Heart left ventricle (tissue), 16 donors: ENCODE measurements around the gene THADA. TPM values are rescaled to one million over a fixed set of nuclear protein-coding genes. Genes with fewer than 3 reads are reported as not detected.
"Not testable (repeated sequence)": the region's sequence is repeated elsewhere in the genome, so short reads cannot be mapped to it uniquely, and the experiment has no call there.

ENCODE experiments used
- ATAC-seq, 4 donors: fragments of 200-7000 bp; cut with Tn5 transposase; one replicate each; pipeline ENCODE4 v1.9.1; 2020 to 2022; ENCODE audit warnings: moderate library complexity in 4 of 4, mild to moderate bottlenecking in 3 of 4, moderate number of reproducible peaks in 1 of 4
- DNase-seq, 5 donors: peaks; one replicate each; pipeline ENCODE4 v3.0.0-alpha.2; 2020
- H3K27ac ChIP-seq, 12 donors: fragments of 200-600 bp; sonication (generic) in 4 of 12; one replicate each; pipeline versions ENCODE4 v1.5.0 to v1.8.0; 2016 to 2022; ENCODE audit warnings: mild to moderate bottlenecking in 2 of 12
- H3K27me3 ChIP-seq, 9 donors: fragments of 200-600 bp; sonication (generic) in 2 of 9; one replicate each; pipeline versions ENCODE4 v1.5.1 to v1.8.0; 2016 to 2022; ENCODE audit warnings: mild to moderate bottlenecking in 3 of 9
- H3K36me3 ChIP-seq, 9 donors: fragments of 200-600 bp; sonication (generic) in 2 of 9; one replicate each; pipeline versions ENCODE4 v1.5.0 to v1.8.0; 2018 to 2022; ENCODE audit warnings: mild to moderate bottlenecking in 2 of 9
- H3K4me1 ChIP-seq, 12 donors: fragments of 200-600 bp; sonication (generic) in 4 of 12; one replicate each; pipeline versions ENCODE4 v1.5.0 to v1.8.0; 2016 to 2022; ENCODE audit warnings: mild to moderate bottlenecking in 3 of 12
- H3K4me3 ChIP-seq, 12 donors: fragments of 200-600 bp; sonication (generic) in 4 of 12; one replicate each; pipeline versions ENCODE4 v1.5.0 to v1.8.0; 2017 to 2022; ENCODE audit warnings: mild to moderate bottlenecking in 9 of 12, moderate library complexity in 4 of 12
- H3K9me3 ChIP-seq, 12 donors: fragments of 200-600 bp; sonication (generic) in 4 of 12; one replicate each; pipeline versions ENCODE4 v1.5.0 to v1.8.0; 2016 to 2022; ENCODE audit warnings: mild to moderate bottlenecking in 1 of 12
- POLR2A ChIP-seq, 2 donors: fragments of 450-650 bp; IDR thresholded peaks; one replicate each; pipeline ENCODE4 v1.6.1; 2017; ENCODE audit warnings: antibody characterized with exemption in 2 of 2, mild to moderate bottlenecking in 2 of 2, moderate library complexity in 2 of 2
- WGBS, 4 donors: extraction: QIAGEN DNeasy Blood & Tissue Kit in 2 of 4; methylation state at CpG; one replicate each; pipeline versions ENCODE4 v1.1.5 to v1.1.7; 2013 to 2018; 5-methylcytosine and 5-hydroxymethylcytosine counted together
- intact Hi-C, 10 donors: fragments of 100-400 bp; cut with DNase I; formaldehyde crosslinking; loops; one replicate each; pipeline versions ENCODE4 v1.11.1 to v1.14.2; 2022
- polyA plus RNA-seq, 2 donors: library from polyadenylated mRNA; stranded (reverse); fragments of 200-250 nt; gene quantifications; one replicate each; pipeline ENCODE4 v1.2.3, GENCODE V29; 2013
- total RNA-seq, 9 donors: library from RNA; depleted of rRNA in 2 of 9; stranded (reverse); fragments of >200 nt in 2 of 9; fragmentation: NEBNext Ultra II Directional in 3 of 9; extraction: Animal tissue kit (Norgen Biotek cat#: 25700) in 3 of 9; gene quantifications; one replicate each; pipeline versions ENCODE4 v1.1.0 to v1.2.4, GENCODE V29; 2016 to 2023
- TF ChIP-seq, protein P1 (sequence below), 12 donors: fragments of 200-600 bp; sonication (generic) in 4 of 12; IDR thresholded peaks; one replicate each; pipeline versions ENCODE4 v1.5.0 to v1.8.0; 2018 to 2022; ENCODE audit warnings: antibody characterized with exemption in 12 of 12, mild to moderate bottlenecking in 5 of 12
- donor health status: ischemic (EF 13 %, LVEDD 7.1; RV severe dilation, severe dysfunction).
- donor health status: healthy with polysubstance abuse.
- donor health status: DM: no; HTN: yes; CAD: no.
- donor health status: DM: no; HTN: no; CAD: no.
- donor health status: ischemic (EF 25% LVEDD 6.9; RV normal size, moderate dysfunction).
- donor health status: ischemic (EF 25% LVEDD 5.7; RV mildly dilated, moderate dysfunction).
- donor health status: healthy.
- donor health status: DM: yes; HTN: yes; CAD: no.
- donor health status: ischemic (EF 35%, LVEDD 5.7; RV mildly dilated, moderate dysfunction).
- donor health status: nonischemic (EF 11% LVEDD 7.7; RV severe dilation, severe dysfunction).
- donor health status: DM: yes; HTN: yes; CAD: no.
- donor health status: PGD.
- donor health status: ischemic (EF 29% LVEDD 5.4; RV normal size, mild dysfunction).
- donor health status: nonischemic (EF 23%, LVEDD 6.1; RV moderate dilation, normal function).

Gene THADA
- total and polyA plus RNA-seq, 11 donors = 6.8 to 21.4 (median 13.0) TPM

DNA sequence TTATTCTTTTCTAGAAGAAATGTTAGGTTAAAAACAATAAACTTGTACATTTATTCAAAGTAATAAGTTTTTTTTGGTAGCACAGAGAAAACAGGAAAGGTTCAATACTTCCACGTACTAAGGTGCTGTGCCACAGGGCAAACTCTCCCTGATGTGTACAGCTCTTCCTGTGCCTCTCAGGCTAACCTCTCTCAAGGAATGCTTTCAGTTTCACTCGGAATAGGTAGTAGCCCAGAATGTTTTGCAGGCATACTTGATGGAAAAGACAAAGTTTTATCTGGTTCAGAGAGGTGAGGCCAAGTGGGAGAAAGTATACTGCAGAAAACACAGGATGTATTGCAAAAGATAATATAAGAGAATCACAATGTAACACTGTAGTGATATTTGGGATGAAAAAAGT is 198.4 kb downstream of the THADA start:
- TF ChIP-seq, protein P1, sequence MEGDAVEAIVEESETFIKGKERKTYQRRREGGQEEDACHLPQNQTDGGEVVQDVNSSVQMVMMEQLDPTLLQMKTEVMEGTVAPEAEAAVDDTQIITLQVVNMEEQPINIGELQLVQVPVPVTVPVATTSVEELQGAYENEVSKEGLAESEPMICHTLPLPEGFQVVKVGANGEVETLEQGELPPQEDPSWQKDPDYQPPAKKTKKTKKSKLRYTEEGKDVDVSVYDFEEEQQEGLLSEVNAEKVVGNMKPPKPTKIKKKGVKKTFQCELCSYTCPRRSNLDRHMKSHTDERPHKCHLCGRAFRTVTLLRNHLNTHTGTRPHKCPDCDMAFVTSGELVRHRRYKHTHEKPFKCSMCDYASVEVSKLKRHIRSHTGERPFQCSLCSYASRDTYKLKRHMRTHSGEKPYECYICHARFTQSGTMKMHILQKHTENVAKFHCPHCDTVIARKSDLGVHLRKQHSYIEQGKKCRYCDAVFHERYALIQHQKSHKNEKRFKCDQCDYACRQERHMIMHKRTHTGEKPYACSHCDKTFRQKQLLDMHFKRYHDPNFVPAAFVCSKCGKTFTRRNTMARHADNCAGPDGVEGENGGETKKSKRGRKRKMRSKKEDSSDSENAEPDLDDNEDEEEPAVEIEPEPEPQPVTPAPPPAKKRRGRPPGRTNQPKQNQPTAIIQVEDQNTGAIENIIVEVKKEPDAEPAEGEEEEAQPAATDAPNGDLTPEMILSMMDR (IDR thresholded peaks at IDR 0.05) = no peak
- no peak for TF ChIP-seq POLR2A (IDR thresholded peaks at IDR 0.05)
- Histone ChIP-seq H3K4me3 (no peak overlapping the region), H3K27ac (no peak overlapping the region), H3K9me3 (no peaks in the 10 kb centered on the region), H3K27me3 (no peaks in the 10 kb centered on the region), H3K4me1 (peaks cover 0 to 29% (median 18%) of the 10 kb centered on the region in 12 donors), H3K36me3 (peaks cover 0 to 23% (median 13%) of the 10 kb centered on the region in 9 donors)
- intact Hi-C loops = no loop called here
- DNase-seq = no peak
- 71 to 85% (median 76%) methylated on average over 2 of the region's 2 CpGs for WGBS, 4 donors
- no peak for ATAC-seq

DNA sequence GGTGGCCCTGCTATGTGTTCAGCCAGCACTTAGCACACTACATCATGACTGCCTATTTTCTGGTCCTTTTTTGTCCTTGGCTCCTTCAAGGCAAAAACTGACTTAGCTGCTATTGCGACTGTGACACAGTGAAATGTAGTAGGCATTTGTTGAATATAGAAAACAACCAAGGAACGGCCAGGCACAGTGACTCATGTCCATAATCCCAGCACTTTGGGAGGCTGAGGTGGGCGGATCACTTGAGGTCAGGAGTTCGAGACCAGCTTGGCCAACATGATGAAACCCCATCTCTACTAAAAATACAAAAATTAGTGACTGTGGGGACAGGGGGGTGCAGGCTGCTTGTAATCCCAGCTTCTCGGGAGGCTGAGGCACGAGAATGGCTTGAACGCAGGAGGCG is 199.5 kb downstream of the THADA start:
- WGBS, 4 donors = 94 to 95% (median 95%) methylated on average over 8 of the region's 8 CpGs
- H3K27me3 ChIP-seq, H3K27ac ChIP-seq, H3K4me3 ChIP-seq, H3K9me3 ChIP-seq, ATAC-seq, DNase-seq, intact Hi-C loops: not testable (repeated sequence)
- H3K36me3 ChIP-seq = peaks cover 0 to 23% (median 13%) of the 10 kb centered on the region in 9 donors
- H3K4me1 ChIP-seq = peaks cover 0 to 33% (median 22%) of the 10 kb centered on the region in 12 donors

DNA sequence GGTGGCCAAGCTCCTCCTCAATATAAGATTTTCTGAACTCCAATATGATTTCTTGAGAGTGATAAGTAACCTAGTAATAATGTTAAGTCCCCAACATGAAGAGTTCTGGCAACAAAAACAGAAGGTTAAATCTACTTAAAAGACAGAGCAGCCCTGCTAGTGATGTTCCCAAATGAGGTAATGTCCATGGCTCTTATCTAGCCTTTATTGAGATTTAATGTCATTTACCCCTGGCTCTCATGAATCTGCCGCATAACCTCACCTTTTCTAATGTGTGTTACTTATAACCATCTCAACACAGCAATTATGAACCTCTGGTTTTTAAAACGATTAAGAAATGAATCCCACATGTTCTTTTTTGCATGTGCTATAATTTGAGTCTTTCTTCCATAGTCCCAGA is 201.9 kb downstream of the THADA start:
- Histone ChIP-seq H3K27me3 (no peaks in the 10 kb centered on the region), H3K36me3 (peaks cover 0 to 23% (median 13%) of the 10 kb centered on the region in 9 donors), H3K4me3 (no peak overlapping the region), H3K27ac (no peak overlapping the region), H3K9me3 (no peaks in the 10 kb centered on the region), H3K4me1 (peaks cover 0 to 22% (median 5%) of the 10 kb centered on the region in 12 donors)
- intact Hi-C loops = no loop called here
- TF ChIP-seq, protein P1 (IDR thresholded peaks at IDR 0.05) = no peak
- TF ChIP-seq POLR2A (IDR thresholded peaks at IDR 0.05) = no peak
- WGBS, 4 donors = 87 to 95% (median 89%) methylated on average over 2 of the region's 2 CpGs
- DNase-seq = no peak
- ATAC-seq = no peak

DNA sequence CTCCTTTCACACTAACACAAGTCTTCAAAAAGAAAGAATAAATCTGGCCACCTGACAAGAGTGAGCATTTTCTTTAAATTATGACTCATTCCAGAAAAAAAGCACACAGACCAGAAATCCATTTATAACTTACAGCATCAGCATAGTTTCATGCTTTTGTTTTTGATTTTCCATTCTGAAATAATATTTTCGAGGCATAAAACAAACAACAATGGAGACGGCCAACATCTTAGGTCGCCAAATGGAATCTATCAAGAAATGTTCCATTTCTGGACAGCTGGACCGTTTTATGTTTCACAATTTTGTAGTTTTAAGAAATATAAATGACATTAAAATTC is 204.0 kb downstream of the THADA start:
- no peak overlapping the region for H3K4me3 ChIP-seq
- peaks cover 0 to 34% (median 14%) of the 10 kb centered on the region in 12 donors for H3K4me1 ChIP-seq
- ATAC-seq (peak in 2 of 4 donors; percentile 19 to 41), DNase-seq (no peak)
- intact Hi-C loops = no loop called here
- H3K27me3 ChIP-seq = no peaks in the 10 kb centered on the region
- H3K27ac ChIP-seq = peak overlapping the region in 10 of 12 donors; percentile 1 to 73 (median 44)
- H3K9me3 ChIP-seq = no peaks in the 10 kb centered on the region
- no peak for TF ChIP-seq POLR2A (IDR thresholded peaks at IDR 0.05)
- TF ChIP-seq, protein P1 (IDR thresholded peaks at IDR 0.05) = no peak
- 71 to 82% (median 74%) methylated on average over 4 of the region's 4 CpGs for WGBS, 4 donors
- peaks cover 0 to 12% (median 3%) of the 10 kb centered on the region in 9 donors for H3K36me3 ChIP-seq
